Measurements from ENCODE around the gene HOXA2.

DNA sequence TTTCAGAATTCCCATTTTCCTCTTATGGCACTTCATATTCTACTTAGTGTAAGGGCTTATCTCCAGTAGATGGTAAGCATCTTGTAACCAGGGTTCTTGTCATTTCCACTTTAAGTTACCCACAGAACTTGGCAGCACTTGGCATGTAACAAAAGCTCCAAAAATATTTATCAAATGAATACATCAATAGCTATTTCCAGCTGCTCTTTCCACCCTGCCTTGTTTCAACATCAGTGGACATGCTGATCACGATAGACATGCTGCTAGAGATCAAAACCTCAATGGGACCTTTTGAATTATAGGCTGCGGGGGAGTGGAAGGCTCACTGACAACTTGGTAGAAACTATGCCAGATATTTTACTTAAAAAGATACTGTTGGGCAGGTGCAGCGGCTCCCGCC, 39.5 kb downstream of the HOXA2 start:
- TF ChIP-seq, protein P1, sequence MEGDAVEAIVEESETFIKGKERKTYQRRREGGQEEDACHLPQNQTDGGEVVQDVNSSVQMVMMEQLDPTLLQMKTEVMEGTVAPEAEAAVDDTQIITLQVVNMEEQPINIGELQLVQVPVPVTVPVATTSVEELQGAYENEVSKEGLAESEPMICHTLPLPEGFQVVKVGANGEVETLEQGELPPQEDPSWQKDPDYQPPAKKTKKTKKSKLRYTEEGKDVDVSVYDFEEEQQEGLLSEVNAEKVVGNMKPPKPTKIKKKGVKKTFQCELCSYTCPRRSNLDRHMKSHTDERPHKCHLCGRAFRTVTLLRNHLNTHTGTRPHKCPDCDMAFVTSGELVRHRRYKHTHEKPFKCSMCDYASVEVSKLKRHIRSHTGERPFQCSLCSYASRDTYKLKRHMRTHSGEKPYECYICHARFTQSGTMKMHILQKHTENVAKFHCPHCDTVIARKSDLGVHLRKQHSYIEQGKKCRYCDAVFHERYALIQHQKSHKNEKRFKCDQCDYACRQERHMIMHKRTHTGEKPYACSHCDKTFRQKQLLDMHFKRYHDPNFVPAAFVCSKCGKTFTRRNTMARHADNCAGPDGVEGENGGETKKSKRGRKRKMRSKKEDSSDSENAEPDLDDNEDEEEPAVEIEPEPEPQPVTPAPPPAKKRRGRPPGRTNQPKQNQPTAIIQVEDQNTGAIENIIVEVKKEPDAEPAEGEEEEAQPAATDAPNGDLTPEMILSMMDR (IDR thresholded peaks at IDR 0.05; ENCODE audit: low read depth, low read length) = no peak
- no peak for TF ChIP-seq POLR2A (IDR thresholded peaks at IDR 0.05; ENCODE audit: extremely low read depth, insufficient read length)
- TF ChIP-seq, protein P2, sequence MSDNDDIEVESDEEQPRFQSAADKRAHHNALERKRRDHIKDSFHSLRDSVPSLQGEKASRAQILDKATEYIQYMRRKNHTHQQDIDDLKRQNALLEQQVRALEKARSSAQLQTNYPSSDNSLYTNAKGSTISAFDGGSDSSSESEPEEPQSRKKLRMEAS (IDR thresholded peaks at IDR 0.05; ENCODE audit: low read depth, low read length) = no peak
- TF ChIP-seq MYC (IDR thresholded peaks at IDR 0.05; ENCODE audit: low read depth, low read length) = no peak
